ENCODE data around the gene EPB41L2. TPM values are rescaled to one million over a fixed set of nuclear protein-coding genes. Genes with fewer than 3 reads are reported as not detected.

The EPB41L2 gene
- total RNA-seq, 1 experiment from 2014 or later, result 199 TPM

- DNase-seq (ENCODE audit: low read depth, low spot score), result peak; percentile 64
- ChIA-PET CTCF (interaction anchor here (0.7 kb wide), 2 partner anchors 172 to 644 kb away, joined by 3 to 7 read pairs; no protein-coding TSS in a partner anchor), POLR2A (interaction anchor here (1.0 kb wide), 1 partner anchor 21 kb away, joined by 6 read pairs; no protein-coding TSS in a partner anchor)
- ATAC-seq, result 0 out of 2 replicates have a peak, but pooled peaks have one; percentile 20
- no peaks in the 10 kb centered on the region for H3K27me3 ChIP-seq (ENCODE audit: control insufficient read depth, insufficient read depth, low read length)
- TF ChIP-seq TCF7L2 (IDR thresholded peaks at IDR 0.05; ENCODE audit: low read depth, low read length), result no peak
- TF ChIP-seq CTCF (IDR thresholded peaks at IDR 0.05), result peak; percentile 33; the same call in 1 of the 2 replicates
- BruUV-seq (replicated peaks), result no TSS peak
- in situ Hi-C loops (cut with HindIII; ENCODE audit: low pct_unique_long_range_greater_than_20kb, low sequenced_read_pairs) (no loop called here), intact Hi-C loops (cut with micrococcal nuclease; ENCODE audit: unreplicated experiment) (no loop called here)
- no peaks in the 10 kb centered on the region; the same call in 1 of the 2 replicates for H3K36me3 ChIP-seq (ENCODE audit: control insufficient read depth, insufficient read depth, low read length)
- H3K4me3 ChIP-seq (ENCODE audit: low read depth in 2 of 2, low read length in 2 of 2), result peak overlapping the region; percentile 83 to 89; a peak in 3 of 4 replicates
- H3K4me1 ChIP-seq (ENCODE audit: control insufficient read depth, insufficient read depth, low read length), result peaks cover 34% of the 10 kb centered on the region
- H3K9me3 ChIP-seq (ENCODE audit: control insufficient read depth, insufficient read depth, low read depth, low read length), result peaks cover 22% of the 10 kb centered on the region; the same call in 1 of the 2 replicates
- peak overlapping the region; percentile 93 for H3K27ac ChIP-seq (ENCODE audit: low read length)
Observed at GRCh38 chr6:131059486-131059885, 3.6 kb downstream of the EPB41L2 start.

- H3K27ac ChIP-seq (ENCODE audit: low read length), result peak overlapping the region; percentile 7; the same call in 1 of the 2 replicates
- DNase-seq (ENCODE audit: low read depth, low spot score) (no peak), ATAC-seq (no peak)
- H3K4me1 ChIP-seq (ENCODE audit: control insufficient read depth, insufficient read depth, low read length), result peaks cover 27% of the 10 kb centered on the region
- no peaks in the 10 kb centered on the region for H3K27me3 ChIP-seq (ENCODE audit: control insufficient read depth, insufficient read depth, low read length)
- no TSS peak for BruUV-seq (replicated peaks)
- ChIA-PET POLR2A (no interaction called here), CTCF (no interaction called here)
- H3K36me3 ChIP-seq (ENCODE audit: control insufficient read depth, insufficient read depth, low read length), result no peaks in the 10 kb centered on the region; the same call in 1 of the 2 replicates
- H3K9me3 ChIP-seq (ENCODE audit: control insufficient read depth, insufficient read depth, low read depth, low read length), result peaks cover 33% of the 10 kb centered on the region; the same call in 1 of the 2 replicates
- intact Hi-C loops (cut with micrococcal nuclease; ENCODE audit: unreplicated experiment), result no loop called here
- in situ Hi-C loops (cut with HindIII; ENCODE audit: low pct_unique_long_range_greater_than_20kb, low sequenced_read_pairs), result no loop called here
- H3K4me3 ChIP-seq (ENCODE audit: low read depth in 2 of 2, low read length in 2 of 2), result no peak overlapping the region
- TF ChIP-seq REST (IDR thresholded peaks at IDR 0.05; ENCODE audit: insufficient read depth in 1 of 2, low read depth in 2 of 2, low read length in 1 of 2) (no peak), TCF7L2 (IDR thresholded peaks at IDR 0.05; ENCODE audit: low read depth, low read length) (no peak), SIN3A (IDR thresholded peaks at IDR 0.05; ENCODE audit: borderline replicate concordance, insufficient read depth, low read depth, low read length) (no peak), POLR2AphosphoS5 (IDR thresholded peaks at IDR 0.05; ENCODE audit: low read depth, low read length) (no peak), CTCF (IDR thresholded peaks at IDR 0.05) (no peak)
Observed at GRCh38 chr6:131058236-131058635, 4.8 kb downstream of the EPB41L2 start.
